Mesenchymal stem cell (in vitro differentiated cells and primary cell): ENCODE data around the gene SPINK5.

Source experiments
- DNase-seq: peaks from one replicate; pipeline ENCODE4 v3.0.0-alpha.2; 2013
- H2AFZ ChIP-seq: one replicate; pipeline ENCODE4 v1.6.1; 2013; ENCODE audit warnings: low read depth, mild to moderate bottlenecking, control low read depth, inconsistent platforms, low read length, moderate library complexity
- H2AK5ac ChIP-seq: 2 replicates; pipeline ENCODE4 v1.6.1; 2013; ENCODE audit warnings: low read length, moderate library complexity, mild to moderate bottlenecking, inconsistent platforms; ENCODE audit not compliant: severe bottlenecking
- H2BK120ac ChIP-seq: one replicate; pipeline ENCODE4 v1.6.1; 2013; ENCODE audit warnings: low read depth, mild to moderate bottlenecking, inconsistent platforms, low read length, moderate library complexity
- H2BK12ac ChIP-seq, 2 experiments: one replicate each; pipeline ENCODE4 v1.6.1; 2013; ENCODE audit warnings: inconsistent platforms in 2 of 2, low read length in 2 of 2, mild to moderate bottlenecking in 2 of 2, moderate library complexity in 2 of 2, control low read depth in 1 of 2
- H2BK15ac ChIP-seq: one replicate; pipeline ENCODE4 v1.6.1; 2013; ENCODE audit warnings: mild to moderate bottlenecking, low read depth, inconsistent platforms; ENCODE audit not compliant: poor library complexity, severe bottlenecking
- H2BK5ac ChIP-seq: 2 replicates; pipeline ENCODE4 v1.6.1; 2013; ENCODE audit warnings: low read depth, mild to moderate bottlenecking, low read length, control low read depth, inconsistent platforms; ENCODE audit not compliant: poor library complexity, severe bottlenecking
- H3K14ac ChIP-seq, 2 experiments: one replicate each; pipeline ENCODE4 v1.6.1; 2013; ENCODE audit warnings: inconsistent platforms in 2 of 2, low read length in 2 of 2, control low read depth in 1 of 2, mild to moderate bottlenecking in 1 of 2, moderate library complexity in 1 of 2
- H3K18ac ChIP-seq, 2 experiments: one replicate each; pipeline ENCODE4 v1.6.1; 2013; ENCODE audit warnings: inconsistent platforms in 2 of 2, low read length in 2 of 2, control low read depth in 1 of 2, low read depth in 1 of 2, mild to moderate bottlenecking in 1 of 2
- H3K23ac ChIP-seq, 2 experiments: one replicate each; pipeline ENCODE4 v1.6.1; 2013; ENCODE audit warnings: inconsistent platforms in 2 of 2, low read length in 2 of 2, mild to moderate bottlenecking in 2 of 2, moderate library complexity in 2 of 2, control low read depth in 1 of 2
- H3K27ac ChIP-seq: 2 replicates; pipeline ENCODE4 v1.5.1; 2013; ENCODE audit warnings: mild to moderate bottlenecking, moderate library complexity, low read length, control low read depth, inconsistent platforms; ENCODE audit not compliant: poor library complexity, severe bottlenecking
- H3K27me3 ChIP-seq, 2 experiments: 2 replicates each; pipeline versions ENCODE4 v1.6.1 to v1.7.0; 2013; ENCODE audit warnings: low read length in 2 of 2, mild to moderate bottlenecking in 2 of 2, moderate library complexity in 2 of 2, control low read depth in 1 of 2, inconsistent platforms in 1 of 2; ENCODE audit not compliant: control insufficient read depth in 1 of 2, insufficient read depth in 1 of 2
- H3K36me3 ChIP-seq, 2 experiments: 2 replicates each; pipeline versions ENCODE4 v1.6.1 to v1.7.0; 2013; ENCODE audit warnings: low read length in 2 of 2, control low read depth in 1 of 2, inconsistent platforms in 1 of 2, low read depth in 1 of 2, mild to moderate bottlenecking in 1 of 2; ENCODE audit not compliant: insufficient read depth in 2 of 2, control insufficient read depth in 1 of 2
- H3K4ac ChIP-seq, 2 experiments: one replicate each; pipeline ENCODE4 v1.6.1; 2013; ENCODE audit warnings: inconsistent platforms in 2 of 2, low read length in 2 of 2, mild to moderate bottlenecking in 2 of 2, moderate library complexity in 2 of 2, control low read depth in 1 of 2, low read depth in 1 of 2
- H3K4me1 ChIP-seq: 2 replicates; pipeline ENCODE4 v1.6.1; 2013; ENCODE audit warnings: low read depth, low read length, control low read depth; ENCODE audit not compliant: control insufficient read depth, insufficient read depth
- H3K4me2 ChIP-seq: 2 replicates; pipeline ENCODE4 v1.6.1; 2013; ENCODE audit warnings: low read length, mild to moderate bottlenecking, inconsistent platforms; ENCODE audit not compliant: poor library complexity, severe bottlenecking
- H3K4me3 ChIP-seq, 2 experiments: 2 replicates each; pipeline versions ENCODE4 v1.5.1 to v1.7.0; 2013; ENCODE audit warnings: low read length in 2 of 2, mild to moderate bottlenecking in 2 of 2, control low read depth in 1 of 2, low read depth in 1 of 2; ENCODE audit not compliant: insufficient read depth in 1 of 2
- H3K79me1 ChIP-seq: replicated peaks from 2 replicates; pipeline ENCODE4 v1.6.1; 2013; ENCODE audit warnings: mild to moderate bottlenecking, control low read depth, low read length, inconsistent platforms; ENCODE audit not compliant: poor library complexity, severe bottlenecking
- H3K9ac ChIP-seq: 2 replicates; pipeline ENCODE4 v1.7.0; 2013; ENCODE audit warnings: mild to moderate bottlenecking, low read length, moderate library complexity
- H3K9me3 ChIP-seq: 2 replicates; pipeline ENCODE4 v1.7.0; 2013; ENCODE audit warnings: mild to moderate bottlenecking, low read length; ENCODE audit not compliant: control insufficient read depth
- H4K8ac ChIP-seq: one replicate; pipeline ENCODE4 v1.6.1; 2013; ENCODE audit warnings: inconsistent platforms, mild to moderate bottlenecking, low read length, moderate library complexity
- H4K91ac ChIP-seq: one replicate; pipeline ENCODE4 v1.6.1; 2013; ENCODE audit warnings: mild to moderate bottlenecking, low read length, inconsistent platforms
- WGBS: methylation state at CpG from one replicate; pipeline ENCODE4 v1.1.7; 2013; ENCODE audit warnings: mixed read lengths; 5-methylcytosine and 5-hydroxymethylcytosine counted together

SPINK5 gene

GRCh38 chr5:148146487-148146886 is 82.7 kb downstream of the SPINK5 start:
- Histone ChIP-seq H3K27ac (no peak overlapping the region), H4K91ac (no peak overlapping the region), H2AFZ (no peak overlapping the region), H2AK5ac (no peak overlapping the region), H3K4ac (peak overlapping the region in 1 of 2 experiments; percentile 50), H2BK5ac (no peak overlapping the region), H3K9ac (no peak overlapping the region), H2BK120ac (no peak overlapping the region), H3K27me3 (no peaks in the 10 kb centered on the region), H3K79me1 (no peaks in the 10 kb centered on the region), H3K4me1 (no peaks in the 10 kb centered on the region), H3K23ac (no peak overlapping the region), H3K9me3 (no peaks in the 10 kb centered on the region), H3K4me3 (no peak overlapping the region), H3K14ac (no peak overlapping the region), H2BK12ac (peak overlapping the region; percentile 38 to 90), H2BK15ac (no peak overlapping the region), H3K18ac (peak overlapping the region in 1 of 2 experiments; percentile 30), H3K4me2 (no peak overlapping the region), H4K8ac (no peak overlapping the region), H3K36me3 (no peaks in the 10 kb centered on the region)
- no CpG with 5 or more reads among the region's 1 CpG for WGBS
- no peak for DNase-seq

GRCh38 chr5:148147415-148147814 is 83.6 kb downstream of the SPINK5 start:
- H2AK5ac ChIP-seq = no peak overlapping the region
- H3K4me3 ChIP-seq = no peak overlapping the region
- no peak overlapping the region for H3K4me2 ChIP-seq
- DNase-seq = no peak
- no peak overlapping the region for H4K91ac ChIP-seq
- H3K23ac ChIP-seq = no peak overlapping the region
- H3K14ac ChIP-seq = no peak overlapping the region
- H2BK5ac ChIP-seq = no peak overlapping the region
- H2BK12ac ChIP-seq = no peak overlapping the region
- H2BK120ac ChIP-seq = no peak overlapping the region
- H3K4ac ChIP-seq = no peak overlapping the region
- H3K36me3 ChIP-seq = no peaks in the 10 kb centered on the region
- no peak overlapping the region for H4K8ac ChIP-seq
- H3K9ac ChIP-seq = no peak overlapping the region
- WGBS = 89% methylated on average over 2 of the region's 4 CpGs
- no peaks in the 10 kb centered on the region for H3K9me3 ChIP-seq
- H3K27me3 ChIP-seq = no peaks in the 10 kb centered on the region
- H2AFZ ChIP-seq = no peak overlapping the region
- H2BK15ac ChIP-seq = no peak overlapping the region
- no peaks in the 10 kb centered on the region for H3K79me1 ChIP-seq
- no peaks in the 10 kb centered on the region for H3K4me1 ChIP-seq
- H3K27ac ChIP-seq = no peak overlapping the region
- no peak overlapping the region for H3K18ac ChIP-seq

- Histone ChIP-seq H3K4me3 (no peak overlapping the region), H3K4me2 (no peak overlapping the region), H3K9me3 (peaks cover 7% of the 10 kb centered on the region), H3K4ac (no peak overlapping the region), H4K91ac (no peak overlapping the region), H4K8ac (no peak overlapping the region), H3K4me1 (no peaks in the 10 kb centered on the region), H3K27ac (no peak overlapping the region), H3K18ac (no peak overlapping the region), H2BK5ac (no peak overlapping the region), H2BK15ac (no peak overlapping the region), H3K79me1 (no peaks in the 10 kb centered on the region), H3K27me3 (no peaks in the 10 kb centered on the region), H2BK12ac (no peak overlapping the region), H3K23ac (no peak overlapping the region), H2AK5ac (no peak overlapping the region), H2BK120ac (no peak overlapping the region), H3K9ac (no peak overlapping the region), H3K36me3 (no peaks in the 10 kb centered on the region), H3K14ac (no peak overlapping the region), H2AFZ (no peak overlapping the region)
- 76% methylated on average over 2 of the region's 2 CpGs for WGBS
- no peak for DNase-seq
Observed at GRCh38 chr5:148151872-148152271, 88.1 kb downstream of the SPINK5 start.

GRCh38 chr5:148152781-148153180 is 89.0 kb downstream of the SPINK5 start:
- no peak overlapping the region for H2AFZ ChIP-seq
- H3K23ac ChIP-seq = no peak overlapping the region
- no peak overlapping the region for H4K8ac ChIP-seq
- no peak overlapping the region for H3K4me2 ChIP-seq
- no peak overlapping the region for H3K4ac ChIP-seq
- H2AK5ac ChIP-seq = no peak overlapping the region
- no peak overlapping the region for H3K18ac ChIP-seq
- H3K27ac ChIP-seq = no peak overlapping the region
- peaks cover 7% of the 10 kb centered on the region for H3K9me3 ChIP-seq
- H3K14ac ChIP-seq = no peak overlapping the region
- no peak overlapping the region for H4K91ac ChIP-seq
- H3K9ac ChIP-seq = no peak overlapping the region
- H2BK120ac ChIP-seq = no peak overlapping the region
- H2BK5ac ChIP-seq = no peak overlapping the region
- H3K27me3 ChIP-seq = no peaks in the 10 kb centered on the region
- H3K36me3 ChIP-seq = no peaks in the 10 kb centered on the region
- no peak for DNase-seq
- H2BK12ac ChIP-seq = no peak overlapping the region
- no peaks in the 10 kb centered on the region for H3K79me1 ChIP-seq
- no peak overlapping the region for H3K4me3 ChIP-seq
- H2BK15ac ChIP-seq = no peak overlapping the region
- no peaks in the 10 kb centered on the region for H3K4me1 ChIP-seq
